ENCODE results near the gene MSI1. TPM values are rescaled to one million over a fixed set of nuclear protein-coding genes. Genes with fewer than 3 reads are reported as not detected.
A peak's percentile ranks its signal among the peaks of the same experiment; 100 is the strongest.

The MSI1 gene
- total RNA-seq, 2 donors from 2014 or later: 0.66 to 1.3 TPM

- peaks cover 0 to 5% of the 10 kb centered on the region in 2 donors for H3K36me3 ChIP-seq (replicated peaks in 1 of 2; ENCODE audit: insufficient read depth in 1 of 2, low read depth in 2 of 2)
- peak overlapping the region in 1 of 2 donors; percentile 57 for H3K4me3 ChIP-seq
- no peaks in the 10 kb centered on the region for H3K27me3 ChIP-seq
- H3K4me1 ChIP-seq: peaks cover 68% of the 10 kb centered on the region
- H3K27ac ChIP-seq: peak overlapping the region; percentile 70 to 98 (median 98)
- ATAC-seq: peak; percentile 52
- DNase-seq: peak; percentile 86 to 96 (median 92)
- no peaks in the 10 kb centered on the region for H3K9me3 ChIP-seq
- WGBS, 2 donors: 28 to 34% methylated on average over 9 of the region's 9 CpGs
- intact Hi-C loops (cut with DNase I): no loop called here
- TF ChIP-seq POLR2A (IDR thresholded peaks at IDR 0.05) (peak; percentile 32 to 90 (median 83)), CTCF (IDR thresholded peaks at IDR 0.05) (no peak)
Observed at GRCh38 chr12:120324841-120325417, 44.0 kb downstream of the MSI1 start.

DNA sequence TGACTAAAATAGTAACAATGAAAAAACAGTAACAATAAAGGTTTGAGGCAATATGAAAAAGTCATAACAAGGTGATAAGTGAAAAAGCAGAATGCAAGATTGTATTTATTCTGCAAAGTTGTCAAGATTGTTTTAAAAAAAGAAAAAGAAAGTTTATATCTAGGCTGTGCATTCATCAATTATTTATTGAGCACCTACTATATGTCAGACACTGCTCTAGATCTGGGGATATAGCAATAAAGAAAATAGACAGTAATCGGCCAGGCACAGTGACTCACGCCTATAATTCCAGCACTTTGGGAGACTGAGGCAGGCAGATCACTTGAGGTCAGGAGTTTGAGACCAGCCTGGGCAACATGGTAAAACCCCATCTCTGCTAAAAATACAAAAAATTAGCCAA, 45.2 kb downstream of the MSI1 start:
- peak overlapping the region; percentile 65 to 98 (median 98) for H3K27ac ChIP-seq
- H3K36me3 ChIP-seq (replicated peaks in 1 of 2; ENCODE audit: insufficient read depth in 1 of 2, low read depth in 2 of 2): peaks cover 0 to 5% of the 10 kb centered on the region in 2 donors
- intact Hi-C loops (cut with DNase I): no loop called here
- DNase-seq: no peak
- WGBS, 2 donors: 30 to 36% methylated on average over 2 of the region's 2 CpGs
- H3K9me3 ChIP-seq: no peaks in the 10 kb centered on the region
- no peak for ATAC-seq
- TF ChIP-seq POLR2A (IDR thresholded peaks at IDR 0.05): no peak
- no peak for TF ChIP-seq CTCF (IDR thresholded peaks at IDR 0.05)
- H3K4me3 ChIP-seq: peak overlapping the region in 1 of 2 donors; percentile 13
- peaks cover 67% of the 10 kb centered on the region for H3K4me1 ChIP-seq
- no peaks in the 10 kb centered on the region for H3K27me3 ChIP-seq

DNA sequence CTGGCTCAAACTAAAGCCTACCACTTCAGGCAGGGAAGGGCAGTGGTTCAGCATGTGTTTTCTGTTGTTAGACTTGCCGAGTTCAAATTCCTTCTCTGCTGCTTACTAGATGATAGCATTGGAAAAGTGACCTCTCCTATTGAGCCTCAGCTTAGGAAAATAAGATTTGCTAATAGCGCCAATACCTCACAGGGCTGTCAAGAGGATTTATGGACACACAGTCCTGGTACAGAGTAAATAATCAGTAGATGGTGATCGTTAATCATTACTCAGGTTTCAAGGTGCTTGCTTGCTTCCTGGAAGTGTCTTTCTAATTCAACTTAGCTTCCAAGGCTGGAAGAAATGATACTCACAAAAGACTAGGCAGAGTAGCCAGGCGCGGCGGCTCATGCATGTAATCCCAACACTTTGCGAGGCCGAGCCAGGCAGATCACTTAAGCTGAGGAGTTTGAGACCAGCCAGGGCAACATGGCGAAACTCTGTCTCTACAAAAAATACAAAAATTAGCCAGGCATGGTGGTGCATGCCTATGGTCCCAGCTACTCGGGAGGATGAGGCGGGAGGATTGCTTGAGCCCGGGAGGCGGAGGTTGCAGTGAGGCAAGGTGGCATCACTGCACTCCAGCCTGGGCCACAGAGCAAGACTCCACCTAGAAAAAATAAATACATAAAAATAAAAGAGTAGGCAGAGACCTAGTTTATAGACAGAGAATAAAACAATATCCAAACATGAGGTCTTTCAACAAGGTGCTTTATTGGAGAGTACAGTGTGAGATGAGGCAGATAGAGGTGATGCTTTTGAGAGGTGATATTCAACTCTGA, 47.4 kb downstream of the MSI1 start:
- DNase-seq: peak; percentile 75 to 84 (median 82)
- Histone ChIP-seq H3K27me3 (no peaks in the 10 kb centered on the region), H3K4me1 (peaks cover 69% of the 10 kb centered on the region), H3K27ac (peak overlapping the region; percentile 91 to 98 (median 98)), H3K36me3 (replicated peaks in 1 of 2; ENCODE audit: insufficient read depth in 1 of 2, low read depth in 2 of 2) (peaks cover 0 to 5% of the 10 kb centered on the region in 2 donors), H3K4me3 (no peak overlapping the region), H3K9me3 (no peaks in the 10 kb centered on the region)
- WGBS, 2 donors: 19 to 30% methylated on average over 13 of the region's 13 CpGs
- peak; percentile 61 for ATAC-seq
- peak; percentile 38 to 93 (median 91) for TF ChIP-seq POLR2A (IDR thresholded peaks at IDR 0.05)
- TF ChIP-seq CTCF (IDR thresholded peaks at IDR 0.05): peak in 2 of 7 experiments; percentile 6 to 13
- intact Hi-C loops (cut with DNase I): no loop called here

GRCh38 chr12:120317224-120318105, 51.5 kb downstream of the MSI1 start:
- peak overlapping the region; percentile 18 to 19 for H3K4me3 ChIP-seq
- H3K4me1 ChIP-seq: peaks cover 68% of the 10 kb centered on the region
- TF ChIP-seq CTCF (IDR thresholded peaks at IDR 0.05): peak; percentile 7 to 89 (median 54)
- peak; percentile 93 to 99 (median 99) for TF ChIP-seq POLR2A (IDR thresholded peaks at IDR 0.05)
- H3K27me3 ChIP-seq: no peaks in the 10 kb centered on the region
- peak overlapping the region; percentile 95 to 98 (median 98) for H3K27ac ChIP-seq
- ATAC-seq (peak; percentile 86), DNase-seq (peak; percentile 100)
- H3K36me3 ChIP-seq (replicated peaks in 1 of 2; ENCODE audit: insufficient read depth in 1 of 2, low read depth in 2 of 2): no peaks in the 10 kb centered on the region
- intact Hi-C loops (cut with DNase I): no loop called here
- H3K9me3 ChIP-seq: no peaks in the 10 kb centered on the region
- 2% methylated on average over 33 to 42 of the region's 42 CpGs for WGBS, 2 donors

Data from body of pancreas (tissue), 4 donors.